HCT116 (cell line): ENCODE measurements around the gene GPR65. TPM values are rescaled to one million over a fixed set of nuclear protein-coding genes. Genes with fewer than 3 reads are reported as not detected.

Experiments used
- ATAC-seq: fragments of 200-7000 bp; cut with Tn5 transposase; 2 replicates; pipeline ENCODE4 v1.9.1; 2020; ENCODE audit warnings: mild to moderate bottlenecking, moderate library complexity
- BruUV-seq: library from RNA; stranded (reverse); fragments of 400-500 nt; replicated peaks from 2 replicates; lab custom pipeline; 2021; lab: Mats Ljungman, UMichigan
- CTCF ChIA-PET: fragments of 300-600 bp; sonication (Branson Sonifier 250); formaldehyde crosslinking; loops from one replicate; lab custom pipeline; 2021; ENCODE audit warnings: antibody characterized with exemption; lab: Charles Lee
- POLR2A ChIA-PET: fragments of 300-600, 350-600 bp; sonication (Branson Sonifier 250); formaldehyde crosslinking; loops from one replicate; lab custom pipeline; 2021; ENCODE audit warnings: antibody characterized with exemption; lab: Charles Lee
- RAD21 ChIA-PET, 2 experiments: fragments of 300-600 bp; sonication (Branson Sonifier 250); formaldehyde crosslinking; loops; one replicate each; lab custom pipeline; 2023; ENCODE audit warnings: low total read pairs in 2 of 2; ENCODE audit not compliant: uncharacterized antibody in 2 of 2, unreplicated experiment in 2 of 2, low non-redundant PET in 1 of 2; lab: Charles Lee
- DNase-seq: peaks from one replicate; pipeline ENCODE4 v3.0.0-alpha.2; 2010; ENCODE audit warnings: low read depth, low spot score
- H2AFZ ChIP-seq: fragments of 200-600 bp; shearing (Covaris generic), sonication (generic); 2 replicates; pipeline ENCODE4 v1.6.1; 2017; ENCODE audit warnings: low read depth, mixed run types, mixed read lengths, antibody characterized with exemption, low read length; ENCODE audit not compliant: poor library complexity, severe bottlenecking
- H3K27ac ChIP-seq: 2 replicates; pipeline ENCODE4 v1.5.1; 2012; ENCODE audit warnings: low read depth, low read length
- H3K27me3 ChIP-seq: fragments of 200-600 bp; sonication (generic); 2 replicates; pipeline ENCODE4 v1.6.1; 2016; ENCODE audit warnings: mixed run types, low read length, mixed read lengths; ENCODE audit not compliant: insufficient read depth
- H3K36me3 ChIP-seq, 2 experiments: fragments of 200-500 bp in 1 of 2; fragments of 200-600 bp in 1 of 2; sonication (Bioruptor generic) in 1 of 2; sonication (generic) in 1 of 2; 2 replicates each; pipeline versions ENCODE4 v1.5.1 to v1.6.1; 2014 to 2016; ENCODE audit warnings: low read length in 2 of 2, inconsistent platforms in 1 of 2, mixed read lengths in 1 of 2, mixed run types in 1 of 2; ENCODE audit not compliant: insufficient read depth in 2 of 2, control insufficient read depth in 1 of 2
- H3K4me1 ChIP-seq, 2 experiments: fragments of 200-600 bp in 1 of 2; sonication (generic) in 1 of 2; 2 replicates each; pipeline versions ENCODE4 v1.5.1 to v1.6.1; 2012 to 2017; ENCODE audit warnings: low read length in 2 of 2, inconsistent platforms in 1 of 2, mild to moderate bottlenecking in 1 of 2, mixed read lengths in 1 of 2, mixed run types in 1 of 2, moderate library complexity in 1 of 2; ENCODE audit not compliant: insufficient read depth in 2 of 2, control insufficient read depth in 1 of 2
- H3K4me2 ChIP-seq: fragments of 200-600 bp; sonication (generic); 2 replicates; pipeline ENCODE4 v1.6.1; 2017; ENCODE audit warnings: mixed run types, low read length, mixed read lengths
- H3K4me3 ChIP-seq, 2 experiments: fragments of 200-600 bp in 1 of 2; sonication (generic) in 1 of 2; replicated peaks in 1 of 2; 2 replicates each; pipeline ENCODE4 v1.5.1; 2011 to 2016; ENCODE audit warnings: low read length in 2 of 2, control low read depth in 1 of 2, low read depth in 1 of 2, mild to moderate bottlenecking in 1 of 2, mixed read lengths in 1 of 2, mixed run types in 1 of 2
- H3K79me2 ChIP-seq: fragments of 200-600 bp; sonication (generic); 2 replicates; pipeline ENCODE4 v1.6.1; 2017; ENCODE audit warnings: mild to moderate bottlenecking, mixed run types, low read length, moderate library complexity, mixed read lengths; ENCODE audit not compliant: insufficient read depth
- H3K9ac ChIP-seq: fragments of 200-600 bp; sonication (generic); 2 replicates; pipeline ENCODE4 v1.6.1; 2016; ENCODE audit warnings: low read length, mixed read lengths
- H3K9me2 ChIP-seq: fragments of 200-600 bp; sonication (generic), shearing (Covaris generic); 2 replicates; pipeline ENCODE4 v1.6.1; 2017; ENCODE audit warnings: mixed run types, mild to moderate bottlenecking, moderate library complexity; ENCODE audit not compliant: insufficient read depth
- H3K9me3 ChIP-seq, 2 experiments: fragments of 200-500 bp in 1 of 2; fragments of 200-600 bp in 1 of 2; sonication (Bioruptor generic) in 1 of 2; sonication (generic) in 1 of 2; 2 replicates each; pipeline ENCODE4 v1.6.1; 2014 to 2017; ENCODE audit warnings: low read length in 2 of 2, mixed read lengths in 2 of 2, inconsistent platforms in 1 of 2, low read depth in 1 of 2, mild to moderate bottlenecking in 1 of 2, mixed run types in 1 of 2, moderate library complexity in 1 of 2; ENCODE audit not compliant: control insufficient read depth in 1 of 2, insufficient read depth in 1 of 2
- H4K20me1 ChIP-seq: fragments of 200-600 bp; sonication (generic), shearing (Covaris generic); 2 replicates; pipeline ENCODE4 v1.6.1; 2017; ENCODE audit warnings: mixed run types, mild to moderate bottlenecking, moderate library complexity; ENCODE audit not compliant: insufficient read depth
- CBX3 ChIP-seq: IDR thresholded peaks from 2 replicates; pipeline ENCODE4 v1.6.1; 2012; ENCODE audit warnings: low read depth
- CEBPB ChIP-seq: IDR thresholded peaks from 2 replicates; pipeline ENCODE4 v1.6.1; 2012; ENCODE audit warnings: low read depth
- CTCF ChIP-seq, 3 experiments: fragments of 200-600 bp in 1 of 3; sonication (generic) in 1 of 3; IDR thresholded peaks in 2 of 3; conservative IDR thresholded peaks in 1 of 3; 2 replicates each; pipeline ENCODE4 v1.5.1; 2012 to 2017; ENCODE audit warnings: low read depth in 2 of 3, low read length in 2 of 3, antibody characterized with exemption in 1 of 3, borderline replicate concordance in 1 of 3, control low read depth in 1 of 3, mild to moderate bottlenecking in 1 of 3, mixed read lengths in 1 of 3, mixed run types in 1 of 3, moderate library complexity in 1 of 3; ENCODE audit not compliant: insufficient read depth in 1 of 3
- EZH2phosphoT487 ChIP-seq: fragments of 200-600 bp; IDR thresholded peaks from 2 replicates; pipeline ENCODE4 v1.6.1; 2018; ENCODE audit warnings: antibody characterized with exemption, borderline replicate concordance
- JUND ChIP-seq: IDR thresholded peaks from 2 replicates; pipeline ENCODE4 v1.6.1; 2012
- POLR2A ChIP-seq: IDR thresholded peaks from 2 replicates; pipeline ENCODE4 v1.7.0; 2011; ENCODE audit warnings: borderline replicate concordance; ENCODE audit not compliant: insufficient read depth, insufficient read length; ENCODE audit errors: extremely low read depth
- POLR2AphosphoS5 ChIP-seq: IDR thresholded peaks from 2 replicates; pipeline ENCODE4 v1.6.1; 2011; ENCODE audit warnings: mild to moderate bottlenecking, low read depth, low read length, moderate library complexity
- SIN3A ChIP-seq: IDR thresholded peaks from 2 replicates; pipeline ENCODE4 v1.6.1; 2012; ENCODE audit warnings: low read depth
- YY1 ChIP-seq: IDR thresholded peaks from 2 replicates; pipeline ENCODE4 v1.6.1; 2011; ENCODE audit warnings: low read length, low read depth, moderate library complexity, mild to moderate bottlenecking; ENCODE audit not compliant: insufficient replicate concordance; ENCODE audit errors: extremely low read depth
- intact Hi-C: fragments of 100-400 bp; cut with micrococcal nuclease; formaldehyde crosslinking; loops from 2 replicates; pipeline ENCODE4 v1.10.0; 2022
- total RNA-seq: library from RNA; stranded (reverse); gene quantifications from one replicate; pipeline ENCODE4 v1.2.1, GENCODE V29; 2021; ENCODE audit not compliant: unreplicated experiment

Gene GPR65
- total RNA-seq, 1 experiment from 2014 or later = 0.05 TPM

GRCh38 chr14:88039197-88039596 lies 34.3 kb downstream of the GPR65 start:
- ChIA-PET POLR2A (no interaction called here), RAD21 (no interaction called here), CTCF (no interaction called here)
- H3K9ac ChIP-seq = no peak overlapping the region
- H3K36me3 ChIP-seq = no peaks in the 10 kb centered on the region
- no peaks in the 10 kb centered on the region for H4K20me1 ChIP-seq
- H3K9me2 ChIP-seq = no peaks in the 10 kb centered on the region
- H3K4me2 ChIP-seq = no peak overlapping the region
- H3K4me1 ChIP-seq = no peaks in the 10 kb centered on the region
- no peak overlapping the region for H2AFZ ChIP-seq
- ATAC-seq (no peak), DNase-seq (no peak)
- TF ChIP-seq JUND (no peak), EZH2phosphoT487 (no peak), YY1 (no peak), CBX3 (no peak), CTCF (IDR thresholded peaks at IDR 0.05 in 2 of 3, conservative IDR thresholded peaks at IDR 0.05 in 1 of 3; ENCODE audit: borderline replicate concordance in 1 of 3, insufficient read depth in 1 of 3, low read depth in 2 of 3, low read length in 2 of 3) (no peak), POLR2AphosphoS5 (no peak), CEBPB (no peak), POLR2A (no peak)
- BruUV-seq = no TSS peak
- H3K79me2 ChIP-seq = no peaks in the 10 kb centered on the region
- H3K27ac ChIP-seq = no peak overlapping the region
- H3K9me3 ChIP-seq = no peaks in the 10 kb centered on the region; a peak in 1 of 4 replicates
- no peaks in the 10 kb centered on the region for H3K27me3 ChIP-seq
- H3K4me3 ChIP-seq = no peak overlapping the region
- intact Hi-C loops = no loop called here

GRCh38 chr14:88040146-88040545 lies 35.2 kb downstream of the GPR65 start:
- ChIA-PET RAD21 (no interaction called here), CTCF (no interaction called here), POLR2A (no interaction called here)
- DNase-seq (no peak), ATAC-seq (no peak)
- H3K27me3 ChIP-seq = no peaks in the 10 kb centered on the region
- TF ChIP-seq POLR2A = no peak
- TF ChIP-seq SIN3A = no peak
- H3K36me3 ChIP-seq = no peaks in the 10 kb centered on the region
- H4K20me1 ChIP-seq = no peaks in the 10 kb centered on the region
- no peak overlapping the region for H3K4me3 ChIP-seq
- H3K4me2 ChIP-seq = no peak overlapping the region
- H3K79me2 ChIP-seq = no peaks in the 10 kb centered on the region
- BruUV-seq = no TSS peak
- H3K9me3 ChIP-seq = no peaks in the 10 kb centered on the region; a peak in 1 of 4 replicates
- no peaks in the 10 kb centered on the region for H3K9me2 ChIP-seq
- H3K9ac ChIP-seq = no peak overlapping the region
- no peaks in the 10 kb centered on the region for H3K4me1 ChIP-seq
- intact Hi-C loops = no loop called here
- no peak overlapping the region for H2AFZ ChIP-seq
- H3K27ac ChIP-seq = no peak overlapping the region
